PC-3 (cell line): ENCODE data around the gene PLA1A.

Source experiments
- EZH2 ChIP-seq: fragments of 300-600 bp; sonication (generic); IDR thresholded peaks from one replicate; pipeline ENCODE4 v1.6.1; 2017; ENCODE audit warnings: antibody characterized with exemption, mild to moderate bottlenecking, low read length; ENCODE audit not compliant: unreplicated experiment
- EZH2phosphoT487 ChIP-seq: fragments of 300-600 bp; sonication (generic); IDR thresholded peaks from 2 replicates; pipeline ENCODE4 v1.6.1; 2018; ENCODE audit warnings: mild to moderate bottlenecking, antibody characterized with exemption, low read length, borderline replicate concordance

- TF ChIP-seq EZH2 (no peak), EZH2phosphoT487 (no peak)
These were observed 49.3 kb upstream of the PLA1A start for GRCh38 chr3:119548341-119548740.
